PC-9 (cell line): ENCODE measurements around the gene PRKACA.

Experiments
- EZH2 ChIP-seq: fragments of 200-600 bp; sonication (generic); IDR thresholded peaks from 2 replicates; pipeline ENCODE4 v1.8.0; 2017; ENCODE audit warnings: antibody characterized with exemption, low read depth
- TF ChIP-seq, protein P1 (sequence below): fragments of 200-600 bp; sonication (generic); conservative IDR thresholded peaks from 2 replicates; pipeline ENCODE4 v1.6.1; 2017; ENCODE audit warnings: mixed run types, antibody characterized with exemption, mild to moderate bottlenecking, moderate library complexity

DNA sequence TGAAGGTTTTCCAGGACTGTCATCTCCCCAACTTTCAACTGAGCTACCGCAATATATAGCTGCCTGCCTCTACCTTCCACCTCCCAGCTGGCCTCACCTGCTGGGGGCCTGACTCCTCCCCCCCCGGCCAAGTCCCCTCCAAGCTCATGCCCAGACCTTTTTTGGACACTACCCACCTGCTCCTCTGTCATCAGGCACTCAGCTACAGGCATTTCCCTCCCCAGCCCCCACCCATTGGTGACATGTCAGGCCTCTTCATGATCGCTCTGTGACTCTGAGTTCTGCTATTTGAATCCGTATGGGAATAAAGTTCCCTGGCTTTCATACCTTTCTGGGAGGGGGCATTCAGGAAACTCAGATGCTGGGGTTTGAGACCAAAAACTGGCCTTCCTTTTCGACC, 1.8 kb downstream of the PRKACA start:
- TF ChIP-seq, protein P1, sequence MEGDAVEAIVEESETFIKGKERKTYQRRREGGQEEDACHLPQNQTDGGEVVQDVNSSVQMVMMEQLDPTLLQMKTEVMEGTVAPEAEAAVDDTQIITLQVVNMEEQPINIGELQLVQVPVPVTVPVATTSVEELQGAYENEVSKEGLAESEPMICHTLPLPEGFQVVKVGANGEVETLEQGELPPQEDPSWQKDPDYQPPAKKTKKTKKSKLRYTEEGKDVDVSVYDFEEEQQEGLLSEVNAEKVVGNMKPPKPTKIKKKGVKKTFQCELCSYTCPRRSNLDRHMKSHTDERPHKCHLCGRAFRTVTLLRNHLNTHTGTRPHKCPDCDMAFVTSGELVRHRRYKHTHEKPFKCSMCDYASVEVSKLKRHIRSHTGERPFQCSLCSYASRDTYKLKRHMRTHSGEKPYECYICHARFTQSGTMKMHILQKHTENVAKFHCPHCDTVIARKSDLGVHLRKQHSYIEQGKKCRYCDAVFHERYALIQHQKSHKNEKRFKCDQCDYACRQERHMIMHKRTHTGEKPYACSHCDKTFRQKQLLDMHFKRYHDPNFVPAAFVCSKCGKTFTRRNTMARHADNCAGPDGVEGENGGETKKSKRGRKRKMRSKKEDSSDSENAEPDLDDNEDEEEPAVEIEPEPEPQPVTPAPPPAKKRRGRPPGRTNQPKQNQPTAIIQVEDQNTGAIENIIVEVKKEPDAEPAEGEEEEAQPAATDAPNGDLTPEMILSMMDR = no peak
- TF ChIP-seq EZH2 = no peak
